Liver (tissue), 3 donors: ENCODE measurements around the gene TRMT1L.

Source experiments
- ATF3 ChIP-seq: IDR thresholded peaks from 2 replicates; pipeline ENCODE4 v1.6.1; 2016; ENCODE audit warnings: antibody characterized with exemption
- CTCF ChIP-seq: fragments of 150-350 bp; IDR thresholded peaks from 2 replicates; pipeline ENCODE4 v1.5.1; 2017; ENCODE audit warnings: improper control_type of control experiment, low read depth, low read length; ENCODE audit not compliant: missing input control
- FOXA1 ChIP-seq: IDR thresholded peaks from 2 replicates; pipeline ENCODE4 v1.6.1; 2016; ENCODE audit warnings: antibody characterized with exemption
- HNF4A ChIP-seq, 2 donors: conservative IDR thresholded peaks; 2 replicates each; pipeline ENCODE4 v1.6.1; 2016; ENCODE audit warnings: antibody characterized with exemption in 2 of 2, mild to moderate bottlenecking in 2 of 2
- MAX ChIP-seq: IDR thresholded peaks from 2 replicates; pipeline ENCODE4 v1.6.1; 2016; ENCODE audit warnings: antibody characterized with exemption
- RAD21 ChIP-seq, 2 donors: IDR thresholded peaks; 2 replicates each; pipeline ENCODE4 v1.6.1; 2016; ENCODE audit warnings: antibody characterized with exemption in 2 of 2, mild to moderate bottlenecking in 2 of 2
- REST ChIP-seq: IDR thresholded peaks from 2 replicates; pipeline ENCODE4 v1.6.1; 2016; ENCODE audit warnings: antibody characterized with exemption, mild to moderate bottlenecking
- SP1 ChIP-seq: IDR thresholded peaks from 2 replicates; pipeline ENCODE4 v1.6.1; 2018; ENCODE audit warnings: antibody characterized with exemption, mild to moderate bottlenecking
- TAF1 ChIP-seq: conservative IDR thresholded peaks from 2 replicates; pipeline ENCODE4 v1.6.1; 2016; ENCODE audit warnings: antibody characterized with exemption, mild to moderate bottlenecking
- donor health status: healthy.
- donor health status: healthy.

GRCh38 chr1:185157599-185158412 is 1.1 kb upstream of the TRMT1L start:
- TF ChIP-seq TAF1 (no peak), ATF3 (no peak), REST (peak; percentile 55), CTCF (no peak), FOXA1 (no peak), SP1 (no peak), MAX (no peak), RAD21 (IDR thresholded peaks at IDR 0.05) (no peak), HNF4A (conservative IDR thresholded peaks at IDR 0.05) (no peak)
